DND-41 (cell line): Measurements from ENCODE around the gene MBP.

ENCODE experiments used
- CTCF ChIP-seq: IDR thresholded peaks from 2 replicates; pipeline ENCODE4 v1.5.1; 2012; ENCODE audit warnings: borderline replicate concordance, low read length, moderate library complexity, mild to moderate bottlenecking; ENCODE audit not compliant: poor library complexity, severe bottlenecking; ENCODE audit errors: extremely low read depth
- EZH2 ChIP-seq: IDR thresholded peaks from 3 replicates; pipeline ENCODE4 v1.6.1; 2012; ENCODE audit warnings: borderline replicate concordance, low read depth, mild to moderate bottlenecking, moderate library complexity, low read length, inconsistent platforms; ENCODE audit not compliant: severe bottlenecking

- no peak for TF ChIP-seq CTCF
- TF ChIP-seq EZH2: no peak
Observed at GRCh38 chr18:77134611-77135010, 2.0 kb upstream of the MBP start.
